ENCODE results near the gene WNT9A. TPM values are rescaled to one million over a fixed set of nuclear protein-coding genes. Genes with fewer than 3 reads are reported as not detected.

Gene WNT9A
- total and polyA plus RNA-seq, 2 of the 4 experiments (the other 2 are of a cell fraction), result 0.18 to 0.36 TPM

- Histone ChIP-seq H2BK15ac (ENCODE audit: low read depth, low read length) (no peak overlapping the region), H3K9me1 (ENCODE audit: insufficient read depth, low read length) (no peaks in the 10 kb centered on the region), H2AK5ac (ENCODE audit: low read depth, low read length) (no peak overlapping the region), H3K56ac (ENCODE audit: extremely low read depth, insufficient read depth, low read length) (no peak overlapping the region), H2BK20ac (ENCODE audit: low read depth, low read length) (no peak overlapping the region), H3K36me3 (ENCODE audit: control insufficient read depth, insufficient read depth, low read length) (no peaks in the 10 kb centered on the region), H4K5ac (ENCODE audit: low read depth, low read length) (no peak overlapping the region), H4K91ac (ENCODE audit: insufficient read depth, low read depth, low read length) (no peak overlapping the region), H4K8ac (ENCODE audit: low read depth in 2 of 2, low read length in 2 of 2) (no peak overlapping the region), H3K4ac (ENCODE audit: low read depth, low read length) (no peak overlapping the region), H3K79me1 (ENCODE audit: low read depth in 1 of 2, low read length in 2 of 2) (no peaks in the 10 kb centered on the region), H4K20me1 (ENCODE audit: insufficient read depth, low read length) (no peaks in the 10 kb centered on the region), H2BK5ac (ENCODE audit: low read depth, low read length, poor library complexity, severe bottlenecking) (no peak overlapping the region), H3K4me3 (ENCODE audit: insufficient read depth, low read depth, low read length) (no peak overlapping the region), H2AFZ (replicated peaks; ENCODE audit: low read length, poor library complexity) (no peak overlapping the region), H3K23ac (ENCODE audit: low read depth, low read length) (no peak overlapping the region), H2BK120ac (ENCODE audit: low read depth, low read length) (no peak overlapping the region), H3K14ac (replicated peaks; ENCODE audit: low read depth, low read length) (no peak overlapping the region), H3K27me3 (ENCODE audit: control insufficient read depth, insufficient read depth, low read length) (no peaks in the 10 kb centered on the region; the same call in 1 of the 2 replicates), H3K9ac (ENCODE audit: low read depth, low read length) (no peak overlapping the region), H3K27ac (ENCODE audit: insufficient read depth, low read length) (no peak overlapping the region), H2AK9ac (replicated peaks; ENCODE audit: low read depth, low read length, poor library complexity) (no peak overlapping the region), H3K4me2 (ENCODE audit: low read depth, low read length) (no peak overlapping the region), H3K9me3 (ENCODE audit: control insufficient read depth, insufficient read depth, low read length) (no peaks in the 10 kb centered on the region), H3K4me1 (ENCODE audit: control insufficient read depth, insufficient read depth, low read length) (no peaks in the 10 kb centered on the region; the same call in 1 of the 2 replicates), H3K18ac (ENCODE audit: low read depth, low read length) (no peak overlapping the region)
- dilution Hi-C loops (cut with HindIII; ENCODE audit: low sequenced_read_pairs, unreplicated experiment) (no loop called here), in situ Hi-C loops (cut with MboI; ENCODE audit: low sequenced_read_pairs) (no loop called here), intact Hi-C loops (cut with micrococcal nuclease) (no loop called here)
- no peak for DNase-seq
- no peak for TF ChIP-seq MXI1 (IDR thresholded peaks at IDR 0.05; ENCODE audit: borderline replicate concordance, low read depth, low read length)
- TF ChIP-seq FOS (IDR thresholded peaks at IDR 0.05; ENCODE audit: low read depth, low read length), result no peak
- TF ChIP-seq NFE2L2 (IDR thresholded peaks at IDR 0.05; ENCODE audit: low read depth, low read length), result no peak
- no peak for TF ChIP-seq CHD1 (IDR thresholded peaks at IDR 0.05; ENCODE audit: low read depth, low read length)
- no peak for TF ChIP-seq SMC3 (IDR thresholded peaks at IDR 0.05; ENCODE audit: low read depth, low read length)
- no CpG with 5 or more reads among the region's 9 CpGs for WGBS, 2 experiments (ENCODE audit: extremely low coverage in 2 of 2, insufficient read length in 1 of 2)
- POLR2A ChIA-PET (ENCODE audit: unreplicated experiment), result no interaction called here
- no peak for ATAC-seq (ENCODE audit: low read depth)
- no TSS peak for BruUV-seq (replicated peaks)
- CTCF ChIA-PET, result no interaction called here
Observed at GRCh38 chr1:227893300-227893948, 54.3 kb downstream of the WNT9A start.
